ENCODE data around the gene HIBADH.

The HIBADH gene

GRCh38 chr7:27478556-27478955 is 184.1 kb downstream of the HIBADH start:
- no peak for DNase-seq

- DNase-seq, result no peak
Measured at GRCh38 chr7:27478084-27478483, 184.6 kb downstream of the HIBADH start.

GRCh38 chr7:27476493-27476892 is 186.2 kb downstream of the HIBADH start:
- DNase-seq, result no peak
